SK-N-SH (cell line): Measurements from ENCODE around the gene PBX3. TPM values are rescaled to one million over a fixed set of nuclear protein-coding genes. Genes with fewer than 3 reads are reported as not detected.

Experiments used
- CTCF ChIA-PET: fragments of 300-600, 350-600 bp; formaldehyde crosslinking; extraction: SDS; loops from one replicate; lab custom pipeline; 2021; lab: Yijun Ruan, JAX
- POLR2A ChIA-PET: fragments of 350-600 bp; sonication (Branson Sonifier 250); formaldehyde crosslinking; extraction: SDS; loops from one replicate; lab custom pipeline; 2020; ENCODE audit warnings: antibody characterized with exemption, inconsistent platforms; lab: Yijun Ruan, JAX
- DNase-seq: peaks from one replicate; pipeline ENCODE4 v3.0.0; 2012
- H2AFZ ChIP-seq: fragments of 200-600 bp; sonication (generic); 2 replicates; pipeline ENCODE4 v1.8.1; 2016; ENCODE audit warnings: antibody characterized with exemption, mild to moderate bottlenecking, low read depth
- H3F3A ChIP-seq: fragments of 200-600 bp; sonication (generic); replicated peaks from 2 replicates; pipeline ENCODE3; 2016; ENCODE audit warnings: antibody characterized with exemption, mild to moderate bottlenecking; ENCODE audit not compliant: insufficient read depth
- H3K27ac ChIP-seq, 2 experiments: fragments of 200-500 bp in 1 of 2; fragments of 200-600 bp in 1 of 2; sonication (Bioruptor generic) in 1 of 2; sonication (generic), shearing (Covaris generic) in 1 of 2; 2 replicates each; pipeline versions ENCODE4 v1.5.1 to v1.6.1; 2014 to 2016; ENCODE audit warnings: low read depth in 2 of 2, inconsistent platforms in 1 of 2, low read length in 1 of 2, mild to moderate bottlenecking in 1 of 2, mixed read lengths in 1 of 2
- H3K27me3 ChIP-seq: fragments of 200-600 bp; sonication (generic), shearing (Covaris generic); 2 replicates; pipeline ENCODE4 v1.6.1; 2016; ENCODE audit warnings: mixed run types; ENCODE audit not compliant: insufficient read depth
- H3K36me3 ChIP-seq, 2 experiments: fragments of 200-500 bp in 1 of 2; fragments of 200-600 bp in 1 of 2; sonication (Bioruptor generic) in 1 of 2; sonication (generic) in 1 of 2; replicated peaks in 1 of 2; 2 replicates each; pipeline versions ENCODE3 to v1.5.1; 2014 to 2016; ENCODE audit warnings: low read length in 1 of 2, mild to moderate bottlenecking in 1 of 2; ENCODE audit not compliant: insufficient read depth in 2 of 2, control insufficient read depth in 1 of 2
- H3K4me1 ChIP-seq, 2 experiments: fragments of 200-500 bp in 1 of 2; fragments of 200-600 bp in 1 of 2; sonication (Bioruptor generic) in 1 of 2; sonication (generic), shearing (Covaris generic) in 1 of 2; 2 replicates each; pipeline versions ENCODE4 v1.5.1 to v1.6.1; 2014 to 2016; ENCODE audit warnings: low read depth in 1 of 2, low read length in 1 of 2, mixed run types in 1 of 2; ENCODE audit not compliant: insufficient read depth in 2 of 2, control insufficient read depth in 1 of 2
- H3K4me2 ChIP-seq: fragments of 200-600 bp; sonication (generic), shearing (Covaris generic); 2 replicates; pipeline ENCODE4 v1.6.1; 2017; ENCODE audit warnings: mixed run types
- H3K4me3 ChIP-seq, 2 experiments: fragments of 200-500 bp in 1 of 2; fragments of 200-600 bp in 1 of 2; sonication (Bioruptor generic) in 1 of 2; sonication (generic), shearing (Covaris generic) in 1 of 2; 2 replicates each; pipeline versions ENCODE4 v1.5.1 to v1.8.1; 2014 to 2016; ENCODE audit warnings: low read depth in 2 of 2, inconsistent platforms in 1 of 2, low read length in 1 of 2, mild to moderate bottlenecking in 1 of 2, mixed read lengths in 1 of 2, moderate library complexity in 1 of 2
- H3K79me2 ChIP-seq: fragments of 200-600 bp; sonication (generic); 2 replicates; pipeline ENCODE4 v1.8.1; 2017; ENCODE audit warnings: mild to moderate bottlenecking; ENCODE audit not compliant: insufficient read depth
- H3K9ac ChIP-seq: fragments of 200-600 bp; sonication (generic); 2 replicates; pipeline ENCODE4 v1.6.1; 2017; ENCODE audit warnings: mixed run types
- H3K9me2 ChIP-seq: fragments of 200-600 bp; sonication (generic); 2 replicates; pipeline ENCODE4 v1.6.1; 2017; ENCODE audit warnings: mixed run types
- H3K9me3 ChIP-seq: fragments of 200-600 bp; sonication (generic); 2 replicates; pipeline ENCODE4 v1.6.1; 2017; ENCODE audit warnings: mixed run types, mild to moderate bottlenecking, moderate library complexity
- H4K20me1 ChIP-seq: fragments of 200-600 bp; sonication (generic); 2 replicates; pipeline ENCODE4 v1.6.1; 2017; ENCODE audit warnings: mild to moderate bottlenecking, mixed run types; ENCODE audit not compliant: insufficient read depth
- ELF1 ChIP-seq: IDR thresholded peaks from 2 replicates; pipeline ENCODE4 v1.4.0; 2012
- EP300 ChIP-seq, 2 experiments: IDR thresholded peaks; 2 replicates each; pipeline versions ENCODE4 v1.4.0 to v1.6.1; 2012; ENCODE audit warnings: borderline replicate concordance in 1 of 2, low read depth in 1 of 2, low read length in 1 of 2
- EZH2phosphoT487 ChIP-seq: fragments of 200-600 bp; sonication (generic); IDR thresholded peaks from 2 replicates; pipeline ENCODE4 v1.6.1; 2017; ENCODE audit warnings: low read depth, mixed run types, mild to moderate bottlenecking, antibody characterized with exemption, moderate library complexity, borderline replicate concordance
- JUND ChIP-seq: IDR thresholded peaks from 2 replicates; pipeline ENCODE4 v1.4.0; 2012
- MEF2A ChIP-seq: IDR thresholded peaks from 2 replicates; pipeline ENCODE4 v1.4.0; 2012; ENCODE audit warnings: low read depth, borderline replicate concordance
- MXI1 ChIP-seq: IDR thresholded peaks from 2 replicates; pipeline ENCODE4 v1.6.1; 2012; ENCODE audit warnings: mild to moderate bottlenecking, low read depth, low read length, improper control_type of control experiment
- NFIC ChIP-seq: IDR thresholded peaks from 2 replicates; pipeline ENCODE4 v1.4.0; 2012; ENCODE audit warnings: borderline replicate concordance
- POLR2AphosphoS5 ChIP-seq: IDR thresholded peaks from 2 replicates; pipeline ENCODE4 v1.6.1; 2012; ENCODE audit warnings: low read depth, low read length
- RAD21 ChIP-seq: IDR thresholded peaks from 2 replicates; pipeline ENCODE4 v1.6.1; 2012; ENCODE audit warnings: mild to moderate bottlenecking, low read length
- RFX5 ChIP-seq: IDR thresholded peaks from 2 replicates; pipeline ENCODE4 v1.6.1; 2012; ENCODE audit warnings: mild to moderate bottlenecking, improper control_type of control experiment, low read length
- SMC3 ChIP-seq: IDR thresholded peaks from 2 replicates; pipeline ENCODE4 v1.6.1; 2012; ENCODE audit warnings: low read depth, low read length, improper control_type of control experiment
- TCF12 ChIP-seq: IDR thresholded peaks from 2 replicates; pipeline ENCODE4 v1.4.0; 2012
- YY1 ChIP-seq: IDR thresholded peaks from 2 replicates; pipeline ENCODE4 v1.4.0; 2012; ENCODE audit warnings: low read depth, mild to moderate bottlenecking
- whole genome bisulfite sequencing: methylation state at CpG from one replicate; pipeline ENCODE4 v1.1.6; 2017; ENCODE audit warnings: low lambda C conversion rate; 5-methylcytosine and 5-hydroxymethylcytosine counted together
- polyA plus RNA-seq, 3 experiments: library from polyadenylated mRNA; depleted of rRNA; stranded (reverse); fragments of >200 nt; gene quantifications; 2 replicates each; pipeline ENCODE4 v1.2.3, GENCODE V29; 2012
- TF ChIP-seq, protein P1 (sequence below): fragments of 150-350 bp; IDR thresholded peaks from 2 replicates; pipeline ENCODE4 v1.6.1; 2016; ENCODE audit warnings: mild to moderate bottlenecking, low read depth, low read length
- TF ChIP-seq, protein P2 (sequence below): fragments of 150-350 bp; IDR thresholded peaks from 2 replicates; pipeline ENCODE4 v1.6.1; 2017; ENCODE audit warnings: antibody characterized with exemption, low read length, low read depth, borderline replicate concordance
- TF ChIP-seq, protein P3 (sequence below): fragments of 200-600 bp; sonication (generic); IDR thresholded peaks from 2 replicates; pipeline ENCODE4 v1.6.1; 2017; ENCODE audit warnings: antibody characterized with exemption, mild to moderate bottlenecking, moderate library complexity
- TF ChIP-seq, protein P4 (sequence below): IDR thresholded peaks from 2 replicates; pipeline ENCODE4; 2012

Gene PBX3
- polyA plus RNA-seq, 1 of the 3 experiments (the other 2 are of a cell fraction): 73.0 TPM

DNA sequence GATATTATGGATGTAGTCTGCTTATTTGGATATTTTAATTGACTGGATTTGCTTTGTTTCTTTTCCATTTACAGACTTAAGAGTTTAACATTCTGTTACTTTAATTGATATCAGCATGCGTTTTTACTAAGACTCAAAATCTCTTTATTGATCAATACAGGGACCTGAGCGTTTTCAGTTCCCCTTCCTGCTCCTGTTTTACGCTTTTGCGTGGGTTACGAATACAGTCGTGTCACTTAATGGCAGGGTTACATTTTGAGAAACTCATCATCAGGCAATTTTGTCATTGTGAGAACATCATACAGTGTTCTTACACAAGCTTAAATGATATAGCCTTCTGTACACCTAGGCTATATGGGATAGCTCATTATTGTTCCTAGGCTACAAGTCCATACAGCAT, 65.2 kb downstream of the PBX3 start:
- H3K4me3 ChIP-seq: no peak overlapping the region
- TF ChIP-seq SMC3: no peak
- no peak for TF ChIP-seq EP300 (IDR thresholded peaks at IDR 0.05; ENCODE audit: borderline replicate concordance in 1 of 2, low read depth in 1 of 2, low read length in 1 of 2)
- no peak for TF ChIP-seq MXI1
- no peak for TF ChIP-seq MEF2A
- TF ChIP-seq, protein P1, sequence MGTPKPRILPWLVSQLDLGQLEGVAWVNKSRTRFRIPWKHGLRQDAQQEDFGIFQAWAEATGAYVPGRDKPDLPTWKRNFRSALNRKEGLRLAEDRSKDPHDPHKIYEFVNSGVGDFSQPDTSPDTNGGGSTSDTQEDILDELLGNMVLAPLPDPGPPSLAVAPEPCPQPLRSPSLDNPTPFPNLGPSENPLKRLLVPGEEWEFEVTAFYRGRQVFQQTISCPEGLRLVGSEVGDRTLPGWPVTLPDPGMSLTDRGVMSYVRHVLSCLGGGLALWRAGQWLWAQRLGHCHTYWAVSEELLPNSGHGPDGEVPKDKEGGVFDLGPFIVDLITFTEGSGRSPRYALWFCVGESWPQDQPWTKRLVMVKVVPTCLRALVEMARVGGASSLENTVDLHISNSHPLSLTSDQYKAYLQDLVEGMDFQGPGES: no peak
- no peak for TF ChIP-seq EZH2phosphoT487
- TF ChIP-seq, protein P2, sequence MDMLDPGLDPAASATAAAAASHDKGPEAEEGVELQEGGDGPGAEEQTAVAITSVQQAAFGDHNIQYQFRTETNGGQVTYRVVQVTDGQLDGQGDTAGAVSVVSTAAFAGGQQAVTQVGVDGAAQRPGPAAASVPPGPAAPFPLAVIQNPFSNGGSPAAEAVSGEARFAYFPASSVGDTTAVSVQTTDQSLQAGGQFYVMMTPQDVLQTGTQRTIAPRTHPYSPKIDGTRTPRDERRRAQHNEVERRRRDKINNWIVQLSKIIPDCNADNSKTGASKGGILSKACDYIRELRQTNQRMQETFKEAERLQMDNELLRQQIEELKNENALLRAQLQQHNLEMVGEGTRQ: no peak
- TF ChIP-seq TCF12: no peak
- TF ChIP-seq RAD21: no peak
- TF ChIP-seq, protein P3, sequence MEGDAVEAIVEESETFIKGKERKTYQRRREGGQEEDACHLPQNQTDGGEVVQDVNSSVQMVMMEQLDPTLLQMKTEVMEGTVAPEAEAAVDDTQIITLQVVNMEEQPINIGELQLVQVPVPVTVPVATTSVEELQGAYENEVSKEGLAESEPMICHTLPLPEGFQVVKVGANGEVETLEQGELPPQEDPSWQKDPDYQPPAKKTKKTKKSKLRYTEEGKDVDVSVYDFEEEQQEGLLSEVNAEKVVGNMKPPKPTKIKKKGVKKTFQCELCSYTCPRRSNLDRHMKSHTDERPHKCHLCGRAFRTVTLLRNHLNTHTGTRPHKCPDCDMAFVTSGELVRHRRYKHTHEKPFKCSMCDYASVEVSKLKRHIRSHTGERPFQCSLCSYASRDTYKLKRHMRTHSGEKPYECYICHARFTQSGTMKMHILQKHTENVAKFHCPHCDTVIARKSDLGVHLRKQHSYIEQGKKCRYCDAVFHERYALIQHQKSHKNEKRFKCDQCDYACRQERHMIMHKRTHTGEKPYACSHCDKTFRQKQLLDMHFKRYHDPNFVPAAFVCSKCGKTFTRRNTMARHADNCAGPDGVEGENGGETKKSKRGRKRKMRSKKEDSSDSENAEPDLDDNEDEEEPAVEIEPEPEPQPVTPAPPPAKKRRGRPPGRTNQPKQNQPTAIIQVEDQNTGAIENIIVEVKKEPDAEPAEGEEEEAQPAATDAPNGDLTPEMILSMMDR: no peak
- no peak for TF ChIP-seq POLR2AphosphoS5
- TF ChIP-seq YY1: no peak
- no peak for TF ChIP-seq RFX5
- no peak for TF ChIP-seq JUND
- TF ChIP-seq, protein P4, sequence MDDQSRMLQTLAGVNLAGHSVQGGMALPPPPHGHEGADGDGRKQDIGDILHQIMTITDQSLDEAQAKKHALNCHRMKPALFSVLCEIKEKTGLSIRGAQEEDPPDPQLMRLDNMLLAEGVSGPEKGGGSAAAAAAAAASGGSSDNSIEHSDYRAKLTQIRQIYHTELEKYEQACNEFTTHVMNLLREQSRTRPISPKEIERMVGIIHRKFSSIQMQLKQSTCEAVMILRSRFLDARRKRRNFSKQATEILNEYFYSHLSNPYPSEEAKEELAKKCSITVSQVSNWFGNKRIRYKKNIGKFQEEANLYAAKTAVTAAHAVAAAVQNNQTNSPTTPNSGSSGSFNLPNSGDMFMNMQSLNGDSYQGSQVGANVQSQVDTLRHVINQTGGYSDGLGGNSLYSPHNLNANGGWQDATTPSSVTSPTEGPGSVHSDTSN: no peak
- TF ChIP-seq ELF1: no peak
- TF ChIP-seq NFIC: no peak
- H3F3A ChIP-seq: peaks cover 17% of the 10 kb centered on the region
- no peaks in the 10 kb centered on the region for H3K9me3 ChIP-seq
- CTCF ChIA-PET: interaction anchor here (1.0 to 1.2 kb wide), 2 partner anchors 24 to 405 kb away, joined by 3 read pairs; no protein-coding TSS in a partner anchor
- H3K27ac ChIP-seq: no peak overlapping the region
- POLR2A ChIA-PET: no interaction called here
- no peak for DNase-seq
- no peak overlapping the region for H2AFZ ChIP-seq
- peaks cover 97% of the 10 kb centered on the region for H3K79me2 ChIP-seq
- H3K9ac ChIP-seq: no peak overlapping the region
- H3K4me2 ChIP-seq: no peak overlapping the region
- H3K4me1 ChIP-seq: peaks cover 0 to 12% of the 10 kb centered on the region in 2 experiments; a peak in 2 of 4 replicates
- no peaks in the 10 kb centered on the region for H3K27me3 ChIP-seq
- H3K9me2 ChIP-seq: no peaks in the 10 kb centered on the region
- peaks cover 0 to 25% of the 10 kb centered on the region in 2 experiments for H3K36me3 ChIP-seq
- 93% methylated on average over 6 of the region's 6 CpGs for WGBS
- peaks cover 92% of the 10 kb centered on the region for H4K20me1 ChIP-seq
